ENCODE measurements around the gene ACBD7. TPM values are rescaled to one million over a fixed set of nuclear protein-coding genes. Genes with fewer than 3 reads are reported as not detected.

The ACBD7 gene
- total RNA-seq, 2 experiments from 2014 or later, result 2.4 to 2.6 TPM

DNA sequence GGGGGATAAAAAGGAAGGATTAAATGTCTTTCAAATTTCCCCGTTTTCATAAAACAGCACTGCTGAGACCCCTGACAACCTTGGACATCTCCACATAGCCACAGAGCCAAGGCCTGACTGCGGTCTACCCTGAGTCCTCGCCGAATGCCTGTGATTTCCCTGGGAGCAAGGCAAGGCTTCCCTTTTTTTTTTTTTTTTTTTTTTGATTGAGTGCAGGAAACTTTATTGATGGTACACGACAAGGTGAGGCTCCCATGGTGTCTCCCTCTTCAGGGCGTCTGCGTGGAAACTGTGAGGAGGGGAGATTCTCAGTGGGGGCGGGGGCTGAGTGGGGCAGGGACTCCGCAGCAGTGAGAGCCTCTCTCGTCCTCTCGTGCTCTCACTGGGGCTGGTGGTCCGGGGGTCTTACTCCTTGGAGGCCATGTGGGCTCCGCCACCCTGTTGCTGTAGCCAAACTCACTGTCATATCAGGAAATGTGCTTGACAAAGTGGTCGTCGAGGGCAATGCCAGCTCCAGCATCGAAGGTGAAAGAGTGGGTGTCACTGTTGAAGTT is 4.4 kb upstream of the ACBD7 start:
- Mint-ChIP-seq H3K27ac (no peak overlapping the region), H3K9me3 (ENCODE audit: low read depth) (no peaks in the 10 kb centered on the region), H3K4me3 (no peak overlapping the region), H3K36me3 (ENCODE audit: low read depth) (peaks cover 4% of the 10 kb centered on the region), H3K27me3 (no peaks in the 10 kb centered on the region), H3K4me1 (peaks cover 5% of the 10 kb centered on the region)
- ATAC-seq (no peak), DNase-seq (no peak)
- ChIA-PET POLR2A (no interaction called here), CTCF (no interaction called here)
- intact Hi-C loops (cut with DNase I, micrococcal nuclease), result loop anchor here in 1 of 2 experiments (10.0 kb wide), 1 partner anchor 282 kb away; the partner anchor contains the start of gene FAM171A1

DNA sequence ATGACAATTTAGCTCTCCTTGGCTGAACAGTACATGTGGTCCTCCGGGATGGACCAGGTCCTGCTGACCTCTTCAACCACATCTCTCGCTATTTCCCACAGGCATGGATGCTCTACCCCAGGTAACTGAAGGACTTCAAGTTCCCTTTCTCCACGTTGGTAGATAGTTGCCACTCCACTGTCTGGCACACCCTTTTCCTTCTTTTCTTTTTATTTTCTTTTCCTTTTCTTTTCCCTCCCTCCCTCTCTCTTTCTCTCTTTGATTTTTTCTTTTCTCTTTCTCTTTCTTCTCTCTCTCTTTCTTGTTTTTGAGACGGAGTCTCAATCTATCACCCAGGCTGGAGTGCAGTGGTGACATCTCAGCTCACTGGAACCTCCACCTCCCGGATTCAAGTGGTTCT is 2.8 kb upstream of the ACBD7 start:
- Mint-ChIP-seq H3K27ac (no peak overlapping the region), H3K9me3 (ENCODE audit: low read depth) (no peaks in the 10 kb centered on the region), H3K4me1 (no peaks in the 10 kb centered on the region), H3K4me3 (no peak overlapping the region), H3K27me3 (no peaks in the 10 kb centered on the region), H3K36me3 (ENCODE audit: low read depth) (no peaks in the 10 kb centered on the region)
- no peak for DNase-seq
- intact Hi-C loops (cut with DNase I, micrococcal nuclease), result loop anchor here in 1 of 2 experiments (10.0 kb wide), 1 partner anchor 283 kb away; the partner anchor contains the start of gene FAM171A1
- ATAC-seq, result no peak
- POLR2A ChIA-PET, result no interaction called here
- CTCF ChIA-PET, result no interaction called here

DNA sequence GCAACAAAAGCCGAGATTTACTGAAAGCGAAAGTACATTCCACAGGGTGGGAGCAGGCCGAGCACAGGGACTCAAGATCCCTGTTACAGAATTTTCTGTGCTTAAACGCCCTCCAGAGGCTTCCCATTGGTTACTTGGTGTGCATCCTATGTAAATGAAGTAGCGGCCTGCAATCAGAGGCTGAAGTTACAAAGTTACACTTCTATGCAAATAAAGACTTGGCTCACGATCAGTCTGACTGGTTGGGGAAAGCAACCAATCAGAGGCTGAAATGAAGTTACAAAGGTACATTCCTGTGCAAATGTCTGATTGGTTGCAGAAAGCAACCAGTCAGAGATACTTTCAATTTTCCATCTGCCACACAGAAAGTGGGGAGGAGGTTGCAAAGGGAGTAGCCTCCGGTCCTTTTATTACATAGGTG is 4.1 kb downstream of the ACBD7 start:
- Mint-ChIP-seq H3K27me3 (no peaks in the 10 kb centered on the region), H3K4me1 (peaks cover 19% of the 10 kb centered on the region), H3K9me3 (ENCODE audit: low read depth) (no peaks in the 10 kb centered on the region), H3K27ac (peak overlapping the region; percentile 73), H3K4me3 (peak overlapping the region; percentile 63), H3K36me3 (ENCODE audit: low read depth) (no peaks in the 10 kb centered on the region)
- ChIA-PET CTCF (interaction anchor here (1.0 to 2.0 kb wide), 3 partner anchors 11 to 45 kb away, joined by 3 to 4 read pairs (median 4); no protein-coding TSS in a partner anchor), POLR2A (no interaction called here)
- peak; percentile 85 for ATAC-seq
- intact Hi-C loops (cut with DNase I, micrococcal nuclease), result loop anchor here (1.0 to 5.0 kb wide), 5 partner anchors 13 to 206 kb away; partner anchors contain the start of genes RPP38 (in 2 of the 2), NMT2 (in 1 of the 2) and SUV39H2 (in 1 of the 2)
- DNase-seq, result peak; percentile 63

DNA sequence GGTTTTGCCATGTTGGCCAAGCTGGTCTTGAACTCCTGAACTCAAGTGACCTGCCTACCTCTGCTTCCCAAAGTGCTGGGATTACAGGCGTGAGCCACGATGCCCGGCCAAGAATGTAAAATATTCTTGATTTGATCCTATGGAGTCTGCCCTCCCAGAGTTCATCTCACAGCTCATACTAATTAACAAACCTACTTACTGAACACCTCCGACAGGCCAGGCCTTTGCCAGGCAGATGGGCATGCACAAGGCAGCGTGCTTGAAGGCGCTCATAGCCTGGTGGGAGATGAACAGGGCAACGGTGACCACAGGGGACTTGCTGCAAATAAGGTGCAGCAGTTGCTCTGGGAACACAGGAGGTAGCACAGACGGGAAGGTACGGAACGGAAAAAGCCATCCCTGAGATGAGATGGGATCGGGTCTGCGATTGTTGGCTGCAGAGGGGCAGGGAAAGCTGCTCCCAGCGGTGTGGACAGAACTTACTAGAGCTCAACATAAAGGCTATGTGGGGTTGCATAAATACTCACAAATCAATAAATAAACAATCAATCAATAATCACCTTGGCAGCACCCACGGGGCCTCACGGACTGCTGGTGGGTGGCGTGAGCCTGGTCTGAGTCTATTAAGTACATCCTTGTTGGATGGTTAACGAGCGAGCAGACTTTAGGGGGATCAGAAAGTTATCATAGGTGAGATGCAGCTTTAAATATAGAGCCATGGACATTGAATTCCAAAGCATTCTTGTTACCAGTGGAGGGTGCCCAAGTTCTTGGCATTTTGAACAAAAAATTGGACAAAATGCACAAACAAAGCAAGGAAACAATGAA is 4.7 kb downstream of the ACBD7 start:
- peak overlapping the region; percentile 63 for H3K4me3 Mint-ChIP-seq
- CTCF ChIA-PET, result interaction anchor here (0.6 to 2.0 kb wide), 6 partner anchors 12 to 1426 kb away, joined by 3 to 4 read pairs (median 3); partner anchors contain the start of gene MEIG1
- POLR2A ChIA-PET, result no interaction called here
- no peaks in the 10 kb centered on the region for H3K27me3 Mint-ChIP-seq
- H3K9me3 Mint-ChIP-seq (ENCODE audit: low read depth), result no peaks in the 10 kb centered on the region
- H3K4me1 Mint-ChIP-seq, result peaks cover 19% of the 10 kb centered on the region
- ATAC-seq (no peak), DNase-seq (no peak)
- H3K27ac Mint-ChIP-seq, result peak overlapping the region; percentile 73
- H3K36me3 Mint-ChIP-seq (ENCODE audit: low read depth), result no peaks in the 10 kb centered on the region
- intact Hi-C loops (cut with DNase I, micrococcal nuclease), result loop anchor here (1.0 to 5.0 kb wide), 5 partner anchors 13 to 206 kb away; partner anchors contain the start of genes RPP38 (in 2 of the 2), NMT2 (in 1 of the 2) and SUV39H2 (in 1 of the 2)

GRCh38 chr10:15075421-15075820 is 13.2 kb downstream of the ACBD7 start:
- intact Hi-C loops (cut with DNase I, micrococcal nuclease), result no loop called here
- Mint-ChIP-seq H3K27ac (no peak overlapping the region), H3K4me1 (no peaks in the 10 kb centered on the region), H3K4me3 (no peak overlapping the region), H3K27me3 (no peaks in the 10 kb centered on the region), H3K9me3 (ENCODE audit: low read depth) (no peaks in the 10 kb centered on the region), H3K36me3 (ENCODE audit: low read depth) (no peaks in the 10 kb centered on the region)
- POLR2A ChIA-PET, result no interaction called here
- CTCF ChIA-PET, result no interaction called here
- ATAC-seq (no peak), DNase-seq (no peak)

DNA sequence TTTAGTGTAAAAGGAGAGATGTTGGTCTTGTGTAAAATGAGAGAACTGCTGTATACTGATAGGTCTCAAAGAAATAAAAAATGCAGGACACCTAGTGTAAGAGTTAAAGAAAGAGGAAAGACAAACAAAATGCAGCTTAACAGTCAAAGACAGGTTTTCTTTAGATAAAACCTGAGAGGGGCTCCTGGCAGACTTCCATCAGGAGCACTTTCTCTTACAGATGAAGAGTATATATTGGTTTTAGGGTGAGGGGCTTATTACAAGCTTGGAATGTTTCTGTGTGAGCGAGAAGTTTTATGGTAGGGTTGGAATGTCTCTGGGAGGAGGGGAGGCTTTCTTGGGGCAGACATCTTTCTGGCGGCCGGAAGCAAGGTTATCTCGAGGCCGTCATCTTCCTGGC is 16.2 kb downstream of the ACBD7 start:
- no peak for ATAC-seq
- DNase-seq, result no peak
- H3K9me3 Mint-ChIP-seq (ENCODE audit: low read depth), result no peaks in the 10 kb centered on the region
- H3K36me3 Mint-ChIP-seq (ENCODE audit: low read depth), result no peaks in the 10 kb centered on the region
- no peak overlapping the region for H3K4me3 Mint-ChIP-seq
- ChIA-PET POLR2A (no interaction called here), CTCF (no interaction called here)
- no peak overlapping the region for H3K27ac Mint-ChIP-seq
- no peaks in the 10 kb centered on the region for H3K27me3 Mint-ChIP-seq
- H3K4me1 Mint-ChIP-seq, result no peaks in the 10 kb centered on the region
- intact Hi-C loops (cut with DNase I, micrococcal nuclease), result no loop called here

DNA sequence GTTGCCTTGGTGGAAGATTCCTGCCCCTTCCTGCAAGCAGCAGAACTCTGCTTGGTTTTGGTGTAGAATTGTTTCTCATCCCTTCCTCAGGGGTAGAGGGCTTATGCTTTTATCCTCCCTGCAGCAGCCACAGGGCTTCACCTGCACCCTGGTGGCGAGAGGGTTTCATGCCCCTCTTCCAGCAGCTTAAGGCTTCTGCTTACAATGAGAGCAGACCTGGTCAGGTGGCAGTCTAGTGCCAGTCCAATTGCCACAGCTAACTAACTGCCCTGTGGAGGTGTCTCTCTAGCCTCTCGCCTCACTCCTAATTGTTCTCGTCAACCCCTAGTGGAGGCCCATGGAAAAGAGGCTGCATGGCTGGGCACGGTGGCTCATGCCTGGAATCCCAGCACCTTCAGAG is 19.3 kb downstream of the ACBD7 start:
- H3K4me1 Mint-ChIP-seq, result no peaks in the 10 kb centered on the region
- H3K27me3 Mint-ChIP-seq, result no peaks in the 10 kb centered on the region
- H3K36me3 Mint-ChIP-seq (ENCODE audit: low read depth), result no peaks in the 10 kb centered on the region
- ChIA-PET CTCF (interaction anchor here (0.5 to 0.6 kb wide), 2 partner anchors 176 to 572 kb away, joined by 3 read pairs; no protein-coding TSS in a partner anchor), POLR2A (no interaction called here)
- ATAC-seq, result no peak
- no peaks in the 10 kb centered on the region for H3K9me3 Mint-ChIP-seq (ENCODE audit: low read depth)
- H3K4me3 Mint-ChIP-seq, result no peak overlapping the region
- DNase-seq, result no peak
- no peak overlapping the region for H3K27ac Mint-ChIP-seq
- intact Hi-C loops (cut with DNase I, micrococcal nuclease), result no loop called here

- ATAC-seq (no peak), DNase-seq (no peak)
- Mint-ChIP-seq H3K27me3 (no peaks in the 10 kb centered on the region), H3K9me3 (ENCODE audit: low read depth) (no peaks in the 10 kb centered on the region), H3K4me3 (no peak overlapping the region), H3K36me3 (ENCODE audit: low read depth) (no peaks in the 10 kb centered on the region), H3K4me1 (no peaks in the 10 kb centered on the region), H3K27ac (no peak overlapping the region)
- intact Hi-C loops (cut with DNase I, micrococcal nuclease), result no loop called here
- CTCF ChIA-PET, result no interaction called here
- POLR2A ChIA-PET, result no interaction called here
Observed at GRCh38 chr10:15068802-15069201, 19.8 kb downstream of the ACBD7 start.

GRCh38 chr10:15067154-15067553 is 21.4 kb downstream of the ACBD7 start:
- Mint-ChIP-seq H3K4me3 (no peak overlapping the region), H3K4me1 (no peaks in the 10 kb centered on the region), H3K27me3 (no peaks in the 10 kb centered on the region), H3K27ac (no peak overlapping the region), H3K9me3 (ENCODE audit: low read depth) (no peaks in the 10 kb centered on the region), H3K36me3 (ENCODE audit: low read depth) (no peaks in the 10 kb centered on the region)
- ChIA-PET POLR2A (no interaction called here), CTCF (no interaction called here)
- ATAC-seq (no peak), DNase-seq (no peak)
- intact Hi-C loops (cut with DNase I, micrococcal nuclease), result no loop called here

DNA sequence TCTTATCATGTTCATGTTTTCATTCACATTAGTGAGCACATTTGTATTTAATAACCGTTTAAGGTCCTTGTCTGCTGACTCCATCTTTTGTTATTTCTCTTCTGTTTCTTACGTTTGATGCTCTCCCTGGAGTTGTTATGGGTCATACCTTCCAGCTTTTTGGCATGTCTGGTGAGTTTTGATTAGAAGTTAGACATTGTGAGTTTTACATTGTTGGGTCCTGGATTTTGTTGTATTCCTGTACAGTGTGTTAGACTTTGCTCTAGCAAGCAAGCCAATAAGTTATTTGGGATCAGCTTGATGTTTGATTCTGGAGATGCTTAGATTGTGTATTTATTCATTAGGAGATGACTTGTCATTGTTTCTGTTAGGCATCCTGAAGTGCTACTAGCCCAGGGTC is 27.9 kb downstream of the ACBD7 start:
- DNase-seq (no peak), ATAC-seq (no peak)
- no peak overlapping the region for H3K27ac Mint-ChIP-seq
- no peak overlapping the region for H3K4me3 Mint-ChIP-seq
- no peaks in the 10 kb centered on the region for H3K4me1 Mint-ChIP-seq
- intact Hi-C loops (cut with DNase I, micrococcal nuclease), result no loop called here
- H3K9me3 Mint-ChIP-seq (ENCODE audit: low read depth), result peaks cover 9% of the 10 kb centered on the region
- peaks cover 7% of the 10 kb centered on the region for H3K27me3 Mint-ChIP-seq
- POLR2A ChIA-PET, result no interaction called here
- CTCF ChIA-PET, result interaction anchor here (1.0 kb wide), 1 partner anchor 45 kb away, joined by 3 read pairs; no protein-coding TSS in a partner anchor
- H3K36me3 Mint-ChIP-seq (ENCODE audit: low read depth), result peaks cover 8% of the 10 kb centered on the region

GRCh38 chr10:15059914-15060313 is 28.7 kb downstream of the ACBD7 start:
- no peak overlapping the region for H3K27ac Mint-ChIP-seq
- intact Hi-C loops (cut with DNase I, micrococcal nuclease), result no loop called here
- DNase-seq, result no peak
- H3K27me3 Mint-ChIP-seq, result peaks cover 7% of the 10 kb centered on the region
- CTCF ChIA-PET, result no interaction called here
- peaks cover 9% of the 10 kb centered on the region for H3K9me3 Mint-ChIP-seq (ENCODE audit: low read depth)
- no peak overlapping the region for H3K4me3 Mint-ChIP-seq
- POLR2A ChIA-PET, result no interaction called here
- H3K4me1 Mint-ChIP-seq, result no peaks in the 10 kb centered on the region
- ATAC-seq, result no peak
- H3K36me3 Mint-ChIP-seq (ENCODE audit: low read depth), result peaks cover 8% of the 10 kb centered on the region

GRCh38 chr10:15058689-15059088 is 29.9 kb downstream of the ACBD7 start:
- ChIA-PET POLR2A (no interaction called here), CTCF (no interaction called here)
- Mint-ChIP-seq H3K27me3 (peaks cover 7% of the 10 kb centered on the region), H3K4me1 (no peaks in the 10 kb centered on the region), H3K36me3 (ENCODE audit: low read depth) (peaks cover 8% of the 10 kb centered on the region), H3K9me3 (ENCODE audit: low read depth) (peaks cover 9% of the 10 kb centered on the region), H3K4me3 (no peak overlapping the region), H3K27ac (no peak overlapping the region)
- DNase-seq (no peak), ATAC-seq (no peak)
- intact Hi-C loops (cut with DNase I, micrococcal nuclease), result no loop called here
